Heart right ventricle (tissue), 12 donors: ENCODE results near the gene LPCAT4. TPM values are rescaled to one million over a fixed set of nuclear protein-coding genes. Genes with fewer than 3 reads are reported as not detected.

Experiments used
- microRNA-seq, 2 donors: library from miRNA; unstranded; fragments of <30 nt; microRNA quantifications; one replicate each; pipeline ENCODE4 v1.2.0, GENCODE V29; 2021
- polyA plus RNA-seq, 2 donors: library from polyadenylated mRNA; stranded (reverse); fragments of 200-250 nt; gene quantifications; one replicate each; pipeline ENCODE4 v1.2.3, GENCODE V29; 2013
- total RNA-seq, 10 donors: library from RNA; stranded (reverse); fragmentation: NEBNext Ultra II Directional in 3 of 10; extraction: Animal tissue kit (Norgen Biotek cat#: 25700) in 3 of 10; gene quantifications; one replicate each; pipeline versions ENCODE4 v1.2.1 to v1.2.4, GENCODE V29; 2021 to 2023
- donor health status: ischemic (EF 13 %, LVEDD 7.1; RV severe dilation, severe dysfunction).
- donor health status: healthy with polysubstance abuse.
- donor health status: DM: no; HTN: yes; CAD: no.
- donor health status: DM: no; HTN: no; CAD: no.
- donor health status: ischemic (EF 25% LVEDD 6.9; RV normal size, moderate dysfunction).
- donor health status: ischemic (EF 25% LVEDD 5.7; RV mildly dilated, moderate dysfunction).
- donor health status: healthy.
- donor health status: nonischemic (EF 11% LVEDD 7.7; RV severe dilation, severe dysfunction).
- donor health status: DM: yes; HTN: yes; CAD: no.
- donor health status: PGD.
- donor health status: ischemic (EF 29% LVEDD 5.4; RV normal size, mild dysfunction).
- donor health status: nonischemic (EF 23%, LVEDD 6.1; RV moderate dilation, normal function).

Gene LPCAT4
- total and polyA plus RNA-seq, 12 donors, result 15.1 to 110 (median 50.6) TPM

Small RNA genes lying within 50 kb of the gene (microRNA-seq; reads per million reads assigned to microRNA genes)
- gene MIR1233-1, result 0 reads per million in 2 donors

Other genes starting within 250 kb of the LPCAT4 start
- gene KATNBL1, start 157.1 kb downstream of the LPCAT4 start, total RNA-seq, result 10 to 100 TPM; 11.5 to 20.2 (median 17.4) TPM
- gene KATNBL1, start 157.1 kb downstream of the LPCAT4 start, polyA plus RNA-seq, result 10 to 100 TPM; 10.6 to 41.6 TPM
- 100 to 1,000 TPM in 1 of 10 donors, 10 to 100 TPM in 9; 67.9 to 107 (median 80.9) TPM for gene EMC4, start 142.2 kb downstream of the LPCAT4 start, total RNA-seq
- gene EMC4, start 142.2 kb downstream of the LPCAT4 start, polyA plus RNA-seq, result 100 to 1,000 TPM; 143 to 152 TPM
- gene SLC12A6, start 29.4 kb downstream of the LPCAT4 start, total RNA-seq, result 10 to 100 TPM; 20.0 to 33.6 (median 26.0) TPM
- 1 to 10 TPM; 3.4 to 8.7 TPM for gene SLC12A6, start 29.4 kb downstream of the LPCAT4 start, polyA plus RNA-seq
- gene NOP10, start 24.1 kb downstream of the LPCAT4 start, total RNA-seq, result 100 to 1,000 TPM in 9 of 10 donors, 10 to 100 TPM in 1; 92.3 to 159 (median 119) TPM
- gene NOP10, start 24.1 kb downstream of the LPCAT4 start, polyA plus RNA-seq, result 100 to 1,000 TPM; 101 to 410 TPM
- gene NUTM1, start 23.9 kb downstream of the LPCAT4 start, total RNA-seq, result not detected
- gene NUTM1, start 23.9 kb downstream of the LPCAT4 start, polyA plus RNA-seq, result under 1 TPM in 1 of 2 donors, not detected in 1; under 0.01 TPM
- 10 to 100 TPM in 7 of 10 donors, 1 to 10 TPM in 3; 7.6 to 20.5 (median 11.5) TPM for gene GOLGA8A, start 70.6 kb upstream of the LPCAT4 start, total RNA-seq
- 10 to 100 TPM in 1 of 2 donors, 1 to 10 TPM in 1; 4.4 to 67.0 TPM for gene GOLGA8A, start 70.6 kb upstream of the LPCAT4 start, polyA plus RNA-seq
- gene GOLGA8B, start 216.5 kb upstream of the LPCAT4 start, total RNA-seq, result 10 to 100 TPM; 10.7 to 36.6 (median 21.4) TPM
- gene GOLGA8B, start 216.5 kb upstream of the LPCAT4 start, polyA plus RNA-seq, result 10 to 100 TPM in 1 of 2 donors, 1 to 10 TPM in 1; 4.0 to 80.6 TPM